Loucy (cell line): ENCODE results near the gene FAM193A.

Source experiments
- CTCF ChIP-seq: fragments of 200-600 bp; sonication (generic); conservative IDR thresholded peaks from 2 replicates; pipeline ENCODE4 v1.5.1; 2014; ENCODE audit warnings: mild to moderate bottlenecking, antibody characterized with exemption, low read length
- EZH2phosphoT487 ChIP-seq: fragments of 200-600 bp; IDR thresholded peaks from 2 replicates; pipeline ENCODE4 v1.6.1; 2018; ENCODE audit warnings: antibody characterized with exemption, mild to moderate bottlenecking, moderate library complexity, borderline replicate concordance

GRCh38 chr4:2660596-2661211 is 124.3 kb downstream of the FAM193A start:
- TF ChIP-seq CTCF (no peak), EZH2phosphoT487 (no peak)
